Stimulated activated CD4-positive, alpha-beta T cell treated with anti-CD3 and anti-CD28 coated beads, Interleukin-4, amount 100 ng/mL, for 1 hour (primary cell): ENCODE data around the gene LRP11.
"Not testable (repeated sequence)": the region's sequence is repeated elsewhere in the genome, so short reads cannot be mapped to it uniquely, and the experiment has no call there.

Experiments
- DNase-seq: peaks from one replicate; pipeline ENCODE4 v3.0.0-alpha.2; 2020

LRP11 gene

GRCh38 chr6:149846321-149846720 is 17.8 kb downstream of the LRP11 start:
- DNase-seq = no peak

DNA sequence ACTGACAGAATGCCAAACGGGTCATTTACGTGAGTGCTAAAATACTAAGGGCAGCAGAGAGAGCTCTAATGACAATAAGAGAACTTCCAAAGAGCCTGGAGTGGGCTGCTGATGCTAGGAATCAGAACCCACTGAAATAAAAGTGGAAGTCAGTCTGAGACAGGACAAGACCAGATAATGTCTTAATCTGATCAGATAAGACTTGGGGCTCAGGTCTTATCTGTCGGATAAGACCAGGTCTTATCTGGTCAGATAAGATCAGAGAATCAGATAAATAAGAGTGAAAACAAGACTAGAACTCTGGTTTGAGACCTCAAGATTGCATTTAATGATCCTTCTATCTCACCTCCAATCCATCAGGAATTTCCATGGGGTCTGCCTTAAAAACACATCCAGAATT is 18.6 kb downstream of the LRP11 start:
- no peak for DNase-seq

DNA sequence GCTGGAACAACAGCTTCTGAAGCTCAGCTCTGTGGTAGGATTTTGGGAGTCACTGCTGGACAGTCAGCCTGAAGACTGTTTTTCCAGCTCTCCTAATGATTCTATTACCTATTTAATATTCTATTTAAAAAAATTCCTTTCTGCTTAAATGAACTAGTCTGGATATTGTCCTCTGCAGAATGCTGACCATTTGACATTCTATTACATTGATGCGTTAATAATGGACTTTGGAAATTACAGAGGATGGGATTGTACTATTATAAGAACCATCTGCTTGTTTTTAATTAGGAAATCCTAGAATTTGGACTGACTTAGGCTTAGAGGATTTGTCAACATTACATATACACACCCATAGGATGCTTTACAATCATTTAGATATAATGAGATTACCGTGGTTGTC is 19.7 kb downstream of the LRP11 start:
- no peak for DNase-seq

DNA sequence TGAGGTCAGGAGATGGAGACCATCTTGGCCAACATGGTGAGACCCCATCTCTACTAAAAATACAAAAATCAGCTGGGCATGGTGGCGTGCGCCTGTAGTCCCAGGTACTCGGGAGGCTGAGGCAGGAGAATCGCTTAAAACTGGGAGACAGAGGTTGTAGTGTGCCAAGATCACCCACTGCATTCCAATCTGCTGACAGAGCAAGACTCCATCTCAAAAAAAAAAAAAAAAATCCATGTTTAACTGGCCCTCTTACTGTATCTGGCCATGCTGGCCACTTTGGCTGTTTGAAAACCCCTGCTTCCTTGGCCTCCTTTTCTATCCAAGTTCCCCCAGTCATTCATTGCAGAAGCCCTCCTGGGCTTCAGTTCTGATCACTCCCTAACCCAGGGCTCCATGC is 20.1 kb downstream of the LRP11 start:
- not testable (repeated sequence) for DNase-seq

GRCh38 chr6:149843051-149843633 is 21.0 kb downstream of the LRP11 start:
- no peak for DNase-seq

- DNase-seq = no peak
Measured at GRCh38 chr6:149842331-149842730, 21.8 kb downstream of the LRP11 start.

DNA sequence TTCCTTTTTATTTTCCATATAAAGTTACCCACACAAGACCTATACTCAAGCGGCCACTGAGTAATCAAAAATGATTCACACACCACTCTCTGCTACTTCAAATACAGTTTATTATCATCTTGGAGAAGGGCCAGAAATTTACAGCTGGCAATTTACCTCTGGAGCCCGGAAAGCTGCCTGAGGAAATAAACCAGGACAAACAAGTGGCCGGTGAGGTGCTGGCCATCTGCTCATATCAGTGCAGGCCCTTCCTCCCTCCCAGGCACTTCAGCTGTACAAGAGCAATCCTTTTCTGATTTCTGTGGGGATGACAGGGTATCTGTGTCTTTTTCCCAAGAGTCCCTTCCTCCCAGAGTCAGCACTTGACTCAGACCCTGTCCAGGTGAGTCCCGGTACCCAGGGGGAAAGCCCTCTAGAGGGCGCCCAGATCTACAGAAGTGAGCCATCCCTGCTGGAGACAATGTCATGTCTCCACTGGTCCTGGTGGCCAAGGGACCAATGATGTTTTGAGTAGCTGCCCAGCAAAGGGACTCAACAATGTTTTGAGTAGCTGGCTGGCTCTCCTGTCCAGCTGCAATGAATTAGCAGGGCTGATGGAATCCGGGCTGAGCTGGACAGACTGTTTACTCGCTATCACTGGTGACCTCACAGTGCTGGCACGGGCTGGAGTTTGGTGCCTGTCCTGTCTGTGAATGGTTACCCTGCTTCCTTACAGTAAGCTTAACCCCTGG is 23.6 kb downstream of the LRP11 start:
- peak; percentile 45 for DNase-seq

- peak; percentile 52 for DNase-seq
Measured at GRCh38 chr6:149834513-149835481, 29.4 kb downstream of the LRP11 start.

DNA sequence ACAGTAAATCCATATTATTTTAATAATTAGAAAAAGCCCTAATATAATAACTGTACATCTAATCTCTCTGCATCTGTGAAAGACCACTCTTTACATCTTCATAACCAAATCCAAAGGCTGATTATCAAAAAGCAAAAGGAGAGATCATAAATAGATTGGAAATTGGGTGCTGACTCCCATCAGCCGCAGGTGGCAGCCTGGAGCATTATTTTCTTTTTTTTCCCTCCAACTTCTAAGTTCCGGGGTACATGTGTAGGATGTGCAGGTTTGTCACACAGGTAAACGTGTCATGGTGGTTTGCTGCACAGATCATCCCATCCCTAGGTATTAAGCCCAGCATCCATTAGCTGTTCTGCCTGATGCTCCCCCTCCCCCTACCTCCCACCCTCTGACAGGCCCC is 30.5 kb downstream of the LRP11 start:
- DNase-seq = no peak

DNA sequence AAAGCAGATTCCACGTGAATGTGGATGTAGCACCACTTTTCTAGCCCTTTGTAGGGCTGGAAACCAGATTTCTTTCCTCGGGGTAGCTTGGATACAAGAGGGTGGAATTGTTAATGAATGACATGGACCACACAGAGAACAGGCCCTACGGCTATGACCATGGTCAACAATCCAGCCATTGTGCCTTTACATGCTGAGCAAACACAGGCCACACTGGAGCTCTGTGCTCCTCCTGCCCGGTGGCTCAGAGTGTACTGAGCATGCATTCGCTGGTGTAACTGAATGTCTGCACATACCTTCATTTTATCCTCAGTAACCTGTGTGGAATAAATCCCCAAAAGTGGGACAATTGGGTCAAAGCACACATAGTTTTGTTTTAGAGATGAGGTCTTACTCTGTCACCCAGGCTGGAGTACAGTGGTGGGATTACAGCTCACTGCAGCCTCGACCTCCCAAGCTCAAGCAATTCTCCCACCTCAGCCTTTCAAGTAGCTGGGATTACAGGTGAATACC is 32.8 kb downstream of the LRP11 start:
- DNase-seq = no peak

DNA sequence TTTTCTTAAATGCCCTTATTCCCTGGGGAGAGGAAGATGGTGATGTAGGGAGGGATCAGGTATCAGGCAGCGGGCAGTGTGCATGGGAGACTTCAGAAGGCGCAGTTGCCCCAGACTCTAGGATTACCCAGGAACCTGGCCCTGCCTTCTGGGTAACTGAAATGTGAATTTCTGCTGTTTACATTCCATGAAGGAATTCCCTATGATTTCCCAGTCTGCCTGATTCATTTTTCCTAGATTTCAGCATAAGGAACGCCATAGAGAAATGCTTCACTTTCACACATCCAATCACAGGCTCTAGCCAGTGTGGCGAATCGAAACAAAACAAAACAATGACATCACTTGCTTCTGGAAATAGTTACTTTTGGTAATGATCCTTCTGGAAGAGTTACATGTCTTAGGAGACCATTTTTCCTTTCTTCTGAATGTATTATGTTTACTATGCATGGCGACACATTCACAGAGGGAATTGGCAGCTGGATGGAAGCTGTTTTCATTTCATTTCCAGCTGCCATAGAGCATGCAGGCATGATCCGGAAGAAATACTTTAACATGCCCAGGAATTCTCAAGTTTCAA is 33.3 kb downstream of the LRP11 start:
- no peak for DNase-seq

- no peak for DNase-seq
Measured at GRCh38 chr6:149825292-149825691, 38.9 kb downstream of the LRP11 start.

DNA sequence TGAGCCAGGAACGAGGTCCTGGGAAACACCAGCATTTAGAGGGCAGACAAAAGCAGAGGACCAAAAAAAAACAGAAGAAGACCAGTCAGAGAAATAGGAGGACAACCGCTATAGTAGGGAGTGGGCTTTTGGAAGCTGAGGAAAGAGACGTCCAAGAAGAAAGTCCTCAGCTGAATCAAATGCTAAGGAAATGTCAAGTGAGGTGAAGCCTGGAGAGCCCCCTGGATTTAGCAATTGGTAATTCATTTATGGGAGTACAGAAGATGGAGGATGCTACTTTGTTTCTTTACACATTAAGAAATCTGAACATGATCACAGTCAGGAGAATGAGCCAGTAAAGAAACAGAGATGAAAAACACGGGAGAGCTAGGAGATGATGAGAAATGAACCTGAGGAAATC is 41.1 kb downstream of the LRP11 start:
- no peak for DNase-seq

GRCh38 chr6:149821492-149821891 is 42.7 kb downstream of the LRP11 start:
- no peak for DNase-seq

- DNase-seq = no peak
Measured at GRCh38 chr6:149820506-149820905, 43.7 kb downstream of the LRP11 start.

GRCh38 chr6:149815788-149816187 is 48.4 kb downstream of the LRP11 start:
- DNase-seq = no peak

DNA sequence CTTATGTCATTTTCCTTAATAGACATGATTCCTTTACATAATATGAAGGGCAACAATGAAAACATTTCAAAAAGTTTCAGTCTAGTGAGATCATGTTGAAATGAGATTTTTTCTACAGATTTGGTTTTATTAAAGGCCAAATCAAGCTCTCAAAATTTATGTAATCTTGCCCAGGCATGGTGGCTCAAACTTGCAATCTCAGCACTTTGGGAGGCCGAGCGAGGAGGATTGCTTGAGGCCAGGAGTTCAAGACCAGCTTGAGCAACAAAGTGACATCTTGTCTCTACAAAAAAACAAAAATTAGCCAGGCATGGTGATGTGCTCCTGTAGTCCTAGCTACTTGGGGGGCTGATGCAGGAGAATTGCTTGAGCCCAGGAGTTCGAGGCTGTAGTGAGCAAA is 50.8 kb downstream of the LRP11 start:
- no peak for DNase-seq

DNA sequence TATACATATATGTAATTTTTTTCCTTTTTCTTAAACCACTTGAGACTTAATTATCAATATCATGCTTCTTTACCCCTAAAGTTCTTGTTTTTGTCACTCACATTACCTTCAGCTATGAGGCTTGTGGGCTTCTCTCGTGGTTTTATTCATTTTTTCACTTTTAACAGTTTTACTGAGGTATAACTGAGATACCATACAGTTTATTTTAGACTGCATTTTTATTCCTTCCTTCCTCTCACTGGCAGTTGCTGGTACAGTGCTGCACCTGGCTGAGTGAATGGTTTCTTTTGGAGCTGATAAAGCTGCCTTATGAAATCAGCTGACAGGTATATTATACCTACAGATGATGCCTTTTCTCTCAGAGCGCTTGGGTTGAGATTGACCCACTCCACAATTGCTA is 54.4 kb downstream of the LRP11 start:
- DNase-seq = no peak

DNA sequence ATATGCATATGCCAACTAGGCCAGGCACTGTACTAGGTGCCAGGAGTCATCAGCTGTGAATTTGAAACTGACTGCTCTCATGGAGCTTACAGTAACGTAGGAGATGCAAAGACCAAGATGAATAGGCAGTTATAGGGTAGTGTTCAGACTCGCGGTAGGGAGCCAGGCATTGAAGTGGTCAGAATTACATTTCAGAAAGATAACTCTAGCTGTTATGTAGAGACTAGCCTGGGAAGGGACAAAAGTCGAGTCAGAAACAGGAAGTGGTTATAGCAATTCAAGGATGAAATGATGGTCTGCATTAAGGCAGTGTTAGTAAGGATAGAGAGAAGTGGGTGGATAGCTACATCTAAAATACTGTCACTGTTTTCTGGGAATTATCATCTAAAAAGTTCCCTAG is 58.0 kb downstream of the LRP11 start:
- DNase-seq = no peak

DNA sequence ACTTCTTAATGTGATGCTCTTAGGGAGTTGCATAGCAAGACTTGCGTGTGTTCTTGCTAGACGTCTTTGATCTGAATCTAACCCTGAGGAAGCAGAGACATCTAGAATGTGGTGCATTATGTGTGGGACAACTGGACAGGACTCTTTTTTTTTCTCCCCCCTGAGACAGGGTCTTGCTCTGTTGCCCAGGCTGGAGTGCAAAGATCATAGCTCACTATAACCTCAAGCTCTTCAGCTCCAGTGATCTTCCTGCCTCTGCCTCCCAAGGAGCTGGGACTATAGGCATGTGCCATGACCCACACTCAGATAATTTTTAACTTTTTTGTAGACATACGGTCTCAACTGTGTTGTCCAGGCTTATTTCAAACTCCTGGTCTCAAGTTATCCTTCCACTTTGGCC is 80.6 kb downstream of the LRP11 start:
- DNase-seq = no peak

GRCh38 chr6:149782337-149782736 is 81.8 kb downstream of the LRP11 start:
- no peak for DNase-seq

- DNase-seq = no peak
Measured at GRCh38 chr6:149781715-149782114, 82.4 kb downstream of the LRP11 start.

- no peak for DNase-seq
Measured at GRCh38 chr6:149779644-149779963, 84.6 kb downstream of the LRP11 start.
